Stomach (tissue), 4 donors: ENCODE measurements around the gene MYO10.

Experiments
- CTCF ChIP-seq, 7 experiments: fragments of 450-650 bp in 4 of 7; fragments of 200-600 bp in 3 of 7; sonication (generic) in 3 of 7; IDR thresholded peaks; one replicate each; pipeline ENCODE4 v1.5.1; 2016 to 2019; ENCODE audit warnings: antibody characterized with exemption in 7 of 7, control low read depth in 2 of 7, mild to moderate bottlenecking in 1 of 7
- EP300 ChIP-seq: sonication (generic); formaldehyde crosslinking; IDR thresholded peaks from one replicate; pipeline ENCODE4 v1.6.1; 2017; ENCODE audit warnings: antibody characterized with exemption

- TF ChIP-seq CTCF (IDR thresholded peaks at IDR 0.05) (no peak), EP300 (no peak)
These were observed 76.7 kb downstream of the MYO10 start for GRCh38 chr5:16859346-16859745.
